Lower leg skin (tissue), 4 donors: Measurements from ENCODE around the gene TSPO. TPM values are rescaled to one million over a fixed set of nuclear protein-coding genes. Genes with fewer than 3 reads are reported as not detected.

Experiments used
- DNase-seq, 2 donors: peaks; one replicate each; pipeline ENCODE4 v3.0.0-alpha.2; 2019; ENCODE audit warnings: low spot score in 2 of 2
- H3K4me3 ChIP-seq: fragments of 200-600 bp; sonication (generic); 2 replicates; pipeline ENCODE4 v1.5.1; 2017; ENCODE audit warnings: mild to moderate bottlenecking, low read depth; ENCODE audit not compliant: poor library complexity, severe bottlenecking
- POLR2A ChIP-seq, 2 donors: fragments of 450-650 bp; IDR thresholded peaks; one replicate each; pipeline ENCODE4 v1.6.1; 2016 to 2017; ENCODE audit warnings: antibody characterized with exemption in 2 of 2, mild to moderate bottlenecking in 1 of 2, moderate library complexity in 1 of 2
- WGBS, 2 donors: methylation state at CpG; one replicate each; pipeline ENCODE4 v1.1.5; 2018; 5-methylcytosine and 5-hydroxymethylcytosine counted together
- intact Hi-C: fragments of 100-400 bp; cut with DNase I; formaldehyde crosslinking; loops from one replicate; pipeline ENCODE4 v1.15.0; 2023; ENCODE audit warnings: low total_unique reads
- total RNA-seq, 4 donors: library from RNA; depleted of rRNA; stranded (reverse); fragments of >200 nt; gene quantifications; one replicate each; pipeline ENCODE4 v1.1.0, GENCODE V29; 2016
- TF ChIP-seq, protein P1 (sequence below), 3 donors: fragments of 450-650 bp; IDR thresholded peaks; one replicate each; pipeline ENCODE4 v1.5.1; 2016; ENCODE audit warnings: antibody characterized with exemption in 3 of 3, mild to moderate bottlenecking in 3 of 3, moderate library complexity in 2 of 3

TSPO gene
- total RNA-seq, 4 donors from 2014 or later, result 695 to 923 (median 775) TPM

GRCh38 chr22:43164636-43165035, 13.3 kb downstream of the TSPO start:
- no peak for DNase-seq
- no peak for TF ChIP-seq POLR2A (IDR thresholded peaks at IDR 0.05)
- TF ChIP-seq, protein P1, sequence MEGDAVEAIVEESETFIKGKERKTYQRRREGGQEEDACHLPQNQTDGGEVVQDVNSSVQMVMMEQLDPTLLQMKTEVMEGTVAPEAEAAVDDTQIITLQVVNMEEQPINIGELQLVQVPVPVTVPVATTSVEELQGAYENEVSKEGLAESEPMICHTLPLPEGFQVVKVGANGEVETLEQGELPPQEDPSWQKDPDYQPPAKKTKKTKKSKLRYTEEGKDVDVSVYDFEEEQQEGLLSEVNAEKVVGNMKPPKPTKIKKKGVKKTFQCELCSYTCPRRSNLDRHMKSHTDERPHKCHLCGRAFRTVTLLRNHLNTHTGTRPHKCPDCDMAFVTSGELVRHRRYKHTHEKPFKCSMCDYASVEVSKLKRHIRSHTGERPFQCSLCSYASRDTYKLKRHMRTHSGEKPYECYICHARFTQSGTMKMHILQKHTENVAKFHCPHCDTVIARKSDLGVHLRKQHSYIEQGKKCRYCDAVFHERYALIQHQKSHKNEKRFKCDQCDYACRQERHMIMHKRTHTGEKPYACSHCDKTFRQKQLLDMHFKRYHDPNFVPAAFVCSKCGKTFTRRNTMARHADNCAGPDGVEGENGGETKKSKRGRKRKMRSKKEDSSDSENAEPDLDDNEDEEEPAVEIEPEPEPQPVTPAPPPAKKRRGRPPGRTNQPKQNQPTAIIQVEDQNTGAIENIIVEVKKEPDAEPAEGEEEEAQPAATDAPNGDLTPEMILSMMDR (IDR thresholded peaks at IDR 0.05), result no peak
- intact Hi-C loops, result no loop called here
- no peak overlapping the region for H3K4me3 ChIP-seq
- WGBS, 2 donors, result 27% methylated on average over 16 of the region's 16 CpGs

- intact Hi-C loops, result no loop called here
- H3K4me3 ChIP-seq, result no peak overlapping the region
- WGBS, 2 donors, result 85 to 87% methylated on average over 22 to 23 of the region's 23 CpGs
- no peak for DNase-seq
- no peak for TF ChIP-seq POLR2A (IDR thresholded peaks at IDR 0.05)
- TF ChIP-seq, protein P1 (IDR thresholded peaks at IDR 0.05), result no peak
Measured at GRCh38 chr22:43166132-43166930, 15.0 kb downstream of the TSPO start.

DNA sequence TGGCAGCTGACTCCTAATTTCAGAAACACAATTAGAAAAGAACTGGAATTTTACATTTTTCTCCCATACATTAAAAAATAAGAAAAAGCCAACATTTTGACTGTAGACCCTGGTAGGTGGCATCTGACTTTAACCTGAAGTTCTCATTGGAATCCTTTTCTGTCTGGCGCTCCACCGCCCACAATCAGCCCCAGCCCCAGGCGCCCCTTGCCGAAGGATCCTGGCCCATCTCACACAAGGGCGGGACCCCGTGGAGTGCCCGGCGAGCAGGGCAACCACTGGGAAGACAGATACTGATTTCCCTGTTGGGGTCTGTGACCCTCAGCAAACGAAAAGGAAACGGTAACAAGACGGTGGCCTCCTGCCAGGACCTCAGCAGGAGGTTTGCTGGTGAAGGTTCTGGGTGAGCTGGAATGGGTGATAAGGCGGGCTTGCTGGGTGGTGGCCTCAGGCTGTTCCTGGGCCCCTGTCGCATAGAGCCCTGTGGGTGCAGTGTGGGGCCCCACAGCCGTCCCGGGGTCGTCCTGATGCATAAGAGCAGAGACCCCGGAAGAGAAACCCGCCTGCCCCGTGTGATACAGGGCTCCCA, 15.7 kb downstream of the TSPO start:
- WGBS, 2 donors, result 86 to 88% methylated on average over 19 of the region's 19 CpGs
- H3K4me3 ChIP-seq, result no peak overlapping the region
- intact Hi-C loops, result no loop called here

DNA sequence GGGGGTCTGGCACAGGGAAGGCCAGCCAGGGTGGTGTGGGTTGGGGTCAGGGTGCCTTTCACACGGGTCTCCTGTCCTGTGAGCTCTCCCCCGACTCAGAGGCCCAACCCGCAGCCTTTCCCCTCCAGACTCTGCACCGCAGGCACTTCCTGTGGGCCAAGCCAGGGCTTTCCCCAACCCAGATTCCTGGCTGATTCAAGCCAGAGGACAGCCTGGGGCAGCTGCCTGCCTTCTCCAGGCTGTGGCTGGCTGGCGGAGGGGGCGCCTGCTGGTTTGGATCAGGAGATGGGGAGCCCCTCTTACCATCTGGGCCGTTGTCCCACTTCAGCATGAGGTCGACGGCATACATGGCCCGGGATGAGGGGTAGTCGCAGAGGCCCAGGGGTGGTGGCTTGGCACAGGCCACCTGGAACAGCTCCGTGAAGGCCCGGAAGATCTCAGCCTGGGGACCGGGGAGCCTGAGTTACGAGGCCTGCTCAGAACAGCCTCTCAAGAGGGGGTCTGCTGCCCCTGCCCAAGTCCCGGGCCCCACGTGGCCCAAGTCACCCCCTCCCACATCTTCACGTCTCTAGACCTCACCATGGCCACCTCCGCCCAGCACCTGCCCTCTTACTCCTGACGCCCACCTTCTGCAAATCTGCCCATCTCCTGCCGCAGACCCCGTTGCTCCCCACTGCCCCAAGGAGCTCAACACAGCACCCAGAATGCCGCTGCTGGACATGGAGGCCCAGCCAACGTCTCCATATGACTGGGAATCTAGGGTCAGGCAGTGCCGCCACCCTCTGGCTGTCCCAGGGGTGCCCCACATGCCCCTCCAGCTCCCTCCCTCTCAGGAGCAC, 17.3 kb downstream of the TSPO start:
- no peak for DNase-seq
- intact Hi-C loops, result no loop called here
- 72 to 78% methylated on average over 16 to 20 of the region's 25 CpGs for WGBS, 2 donors
- no peak for TF ChIP-seq POLR2A (IDR thresholded peaks at IDR 0.05)
- TF ChIP-seq, protein P1 (IDR thresholded peaks at IDR 0.05), result no peak
- H3K4me3 ChIP-seq, result no peak overlapping the region

More for the DNA sequence above, 15.7 kb downstream of the TSPO start:
- no peak for TF ChIP-seq POLR2A (IDR thresholded peaks at IDR 0.05)
- TF ChIP-seq, protein P1 (IDR thresholded peaks at IDR 0.05), result no peak
- no peak for DNase-seq

DNA sequence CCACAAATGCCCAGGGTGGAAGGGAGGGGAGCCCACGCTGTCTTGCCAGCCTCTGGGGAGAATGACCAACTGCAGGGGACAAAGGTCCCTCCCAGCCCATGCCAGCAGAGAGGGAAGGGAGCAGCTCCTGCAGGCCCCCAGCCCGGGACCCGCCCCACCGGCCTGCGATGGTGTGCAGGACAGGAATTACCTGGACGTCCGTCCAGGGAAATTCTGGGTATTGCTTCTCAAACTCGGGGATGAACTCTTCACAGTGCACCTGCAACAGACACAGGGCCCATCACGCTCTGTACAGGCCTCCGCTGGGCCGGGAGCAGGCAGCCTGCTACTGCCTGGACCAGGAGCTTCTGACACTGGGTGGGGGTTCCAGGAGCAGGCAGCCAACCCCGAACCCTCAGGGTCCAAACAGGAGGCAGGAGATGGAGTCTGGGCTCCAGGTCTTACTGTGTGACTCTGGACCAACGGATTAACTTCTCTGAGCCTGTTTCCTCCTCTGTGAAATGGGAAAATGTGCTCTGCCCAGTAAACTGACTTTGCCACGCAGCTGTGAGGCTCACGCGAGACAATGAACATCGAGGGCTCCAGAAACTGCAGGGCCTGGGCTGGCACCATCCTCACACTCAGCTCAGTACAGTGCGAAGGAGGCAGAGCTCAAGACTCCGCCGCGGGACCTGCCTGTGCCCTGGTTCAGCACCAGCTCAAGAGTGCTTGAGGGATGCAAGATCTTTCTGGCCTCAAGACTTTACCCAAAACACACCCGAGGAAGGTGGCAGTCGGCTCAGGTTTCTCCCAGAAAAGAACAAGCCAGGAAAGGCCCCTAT, 18.2 kb downstream of the TSPO start:
- 91% methylated on average over 22 of the region's 23 CpGs for WGBS, 2 donors
- DNase-seq, result no peak
- no peak overlapping the region for H3K4me3 ChIP-seq
- TF ChIP-seq POLR2A (IDR thresholded peaks at IDR 0.05), result no peak
- TF ChIP-seq, protein P1 (IDR thresholded peaks at IDR 0.05), result no peak
- intact Hi-C loops, result no loop called here
